Left lung (tissue), 10 donors: Measurements from ENCODE around the gene PRDM10. TPM values are rescaled to one million over a fixed set of nuclear protein-coding genes. Genes with fewer than 3 reads are reported as not detected.

Experiments used
- ATAC-seq: fragments of 200-7000 bp; cut with Tn5 transposase; one replicate; pipeline ENCODE4 v1.9.1; 2020; ENCODE audit warnings: moderate library complexity
- DNase-seq, 4 donors: peaks; one replicate each; pipeline ENCODE4 v3.0.0-alpha.2; 2013 to 2020
- H3K27ac ChIP-seq, 2 donors: fragments of 200-600 bp; sonication (generic) in 1 of 2; one replicate each; pipeline versions ENCODE4 v1.5.0 to v1.8.0; 2020 to 2021
- H3K27me3 ChIP-seq, 2 donors: fragments of 200-600 bp; sonication (generic) in 1 of 2; one replicate each; pipeline versions ENCODE4 v1.5.0 to v1.8.0; 2020 to 2021
- H3K36me3 ChIP-seq, 2 donors: fragments of 200-600 bp; sonication (generic) in 1 of 2; one replicate each; pipeline versions ENCODE4 v1.5.0 to v1.8.0; 2020 to 2021
- H3K4me1 ChIP-seq, 2 donors: fragments of 200-600 bp; one replicate each; pipeline ENCODE4 v1.8.0; 2021
- H3K4me3 ChIP-seq, 2 donors: fragments of 200-600 bp; sonication (generic) in 1 of 2; one replicate each; pipeline versions ENCODE4 v1.5.0 to v1.8.0; 2020 to 2021; ENCODE audit warnings: mild to moderate bottlenecking in 1 of 2
- H3K9me3 ChIP-seq, 2 donors: fragments of 200-600 bp; sonication (generic) in 1 of 2; one replicate each; pipeline versions ENCODE4 v1.5.0 to v1.8.0; 2020 to 2021
- CTCF ChIP-seq, 2 donors: fragments of 200-600 bp; sonication (generic) in 1 of 2; IDR thresholded peaks; one replicate each; pipeline versions ENCODE4 v1.5.0 to v1.8.0; 2021; ENCODE audit warnings: antibody characterized with exemption in 2 of 2
- intact Hi-C, 2 donors: fragments of 100-400 bp; cut with DNase I; formaldehyde crosslinking; loops; one replicate each; pipeline versions ENCODE4 v1.11.2 to v1.14.2; 2022
- polyA plus RNA-seq, 6 donors: library from polyadenylated mRNA; unstranded; fragments of 120-200 nt; gene quantifications; one replicate each; pipeline ENCODE4 v1.2.1, GENCODE V29; 2013; ENCODE audit not compliant: insufficient read length in 6 of 6
- total RNA-seq, 2 donors: library from RNA; stranded (reverse); fragmentation: NEBNext Ultra II Directional; extraction: Animal tissue kit (Norgen Biotek cat#: 25700); gene quantifications; one replicate each; pipeline ENCODE4 v1.2.1, GENCODE V29; 2021
- donor health status: DM: no; HTN: yes; CAD: no.
- donor health status: DM: no; HTN: no; CAD: no.

The PRDM10 gene
- total and polyA plus RNA-seq, 8 donors: 8.0 to 15.9 (median 10.6) TPM

GRCh38 chr11:130002846-130003716 is 446 bp upstream of the PRDM10 start:
- no peaks in the 10 kb centered on the region for H3K9me3 ChIP-seq
- peak in 3 of 4 donors; percentile 95 to 97 (median 95) for DNase-seq
- peak; percentile 89 for ATAC-seq
- peak overlapping the region; percentile 59 to 78 for H3K4me3 ChIP-seq
- H3K27me3 ChIP-seq: no peaks in the 10 kb centered on the region
- peak overlapping the region; percentile 100 for H3K27ac ChIP-seq
- no peak for TF ChIP-seq CTCF (IDR thresholded peaks at IDR 0.05)
- no peaks in the 10 kb centered on the region for H3K36me3 ChIP-seq
- peaks cover 4 to 36% of the 10 kb centered on the region in 2 donors for H3K4me1 ChIP-seq
- intact Hi-C loops: loop anchor here in 1 of 2 donors (5.0 to 10.0 kb wide), 2 partner anchors 72 to 119 kb away; no protein-coding TSS in a partner anchor

- Histone ChIP-seq H3K4me3 (peak overlapping the region; percentile 59 to 78), H3K4me1 (peaks cover 4 to 38% of the 10 kb centered on the region in 2 donors), H3K36me3 (no peaks in the 10 kb centered on the region), H3K27ac (peak overlapping the region; percentile 100), H3K9me3 (no peaks in the 10 kb centered on the region), H3K27me3 (no peaks in the 10 kb centered on the region)
- ATAC-seq (peak; percentile 18), DNase-seq (peak; percentile 28 to 94 (median 46))
- no peak for TF ChIP-seq CTCF (IDR thresholded peaks at IDR 0.05)
- intact Hi-C loops: loop anchor here in 1 of 2 donors (5.0 to 10.0 kb wide), 2 partner anchors 73 to 121 kb away; no protein-coding TSS in a partner anchor
Observed at GRCh38 chr11:130001461-130002351, 929 bp downstream of the PRDM10 start.

DNA sequence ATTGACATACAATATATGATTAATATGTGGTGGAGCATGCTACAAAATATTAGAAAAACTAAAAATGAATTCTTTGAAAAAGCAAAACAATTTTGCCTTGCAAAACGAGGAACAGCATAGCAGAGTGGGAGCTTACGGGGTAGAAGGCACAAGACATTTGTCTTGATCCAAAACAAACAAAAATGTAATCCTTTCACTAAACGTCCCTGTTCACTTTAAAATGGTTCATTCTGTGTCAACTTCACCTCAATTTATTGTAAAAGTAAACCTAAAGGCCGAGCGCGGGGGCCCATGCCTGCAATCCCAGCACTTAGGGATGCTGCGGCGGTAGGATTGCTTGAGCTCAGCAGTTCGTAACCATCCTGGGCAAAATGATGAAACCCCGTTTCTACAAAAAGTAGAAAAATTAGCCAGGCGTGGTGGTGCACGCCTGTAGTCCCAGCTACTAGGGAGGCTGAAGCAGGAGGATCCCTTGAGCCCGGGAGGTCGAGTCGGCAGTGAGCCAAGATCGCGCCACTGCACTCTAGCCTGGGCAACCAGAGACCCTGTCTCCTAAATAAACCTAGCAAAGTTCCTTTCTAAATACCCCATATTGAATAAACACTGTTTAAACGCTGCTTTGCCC is 2.0 kb downstream of the PRDM10 start:
- DNase-seq: no peak
- Histone ChIP-seq H3K36me3 (no peaks in the 10 kb centered on the region), H3K4me1 (peaks cover 4 to 44% of the 10 kb centered on the region in 2 donors), H3K9me3 (no peaks in the 10 kb centered on the region), H3K4me3 (peak overlapping the region in 1 of 2 donors; percentile 78), H3K27ac (peak overlapping the region in 1 of 2 donors; percentile 100), H3K27me3 (no peaks in the 10 kb centered on the region)
- no peak for TF ChIP-seq CTCF (IDR thresholded peaks at IDR 0.05)
- no peak for ATAC-seq
- intact Hi-C loops: loop anchor here in 1 of 2 donors (5.0 to 10.0 kb wide), 2 partner anchors 74 to 122 kb away; no protein-coding TSS in a partner anchor

DNA sequence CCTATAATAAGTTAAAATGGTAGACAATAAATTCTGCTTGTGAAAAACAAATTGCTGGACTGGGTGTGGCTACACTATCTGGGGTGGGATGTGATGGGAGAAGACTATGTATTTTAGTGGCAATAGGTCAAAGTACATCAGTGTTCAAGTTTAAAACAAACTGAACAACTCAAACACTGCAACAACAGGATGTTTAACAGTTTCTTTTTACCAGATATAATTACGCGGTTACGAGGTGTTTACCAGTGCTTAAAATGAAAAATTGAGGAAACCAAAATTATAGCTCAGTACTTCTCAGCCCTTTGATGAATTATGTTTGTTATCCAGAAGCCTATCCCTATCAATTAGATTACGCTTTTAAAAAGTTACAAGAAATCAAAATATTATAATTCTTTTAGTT is 3.2 kb downstream of the PRDM10 start:
- Histone ChIP-seq H3K9me3 (no peaks in the 10 kb centered on the region), H3K4me3 (no peak overlapping the region), H3K27me3 (no peaks in the 10 kb centered on the region), H3K36me3 (no peaks in the 10 kb centered on the region), H3K27ac (no peak overlapping the region), H3K4me1 (peaks cover 4 to 41% of the 10 kb centered on the region in 2 donors)
- DNase-seq (no peak), ATAC-seq (no peak)
- no peak for TF ChIP-seq CTCF (IDR thresholded peaks at IDR 0.05)
- intact Hi-C loops: no loop called here
